Activated T-cell treated with anti-CD3 and anti-CD28 coated beads, Interleukin-2, amount 50 U/mL, for 1 hour (primary cell): ENCODE measurements around the gene ARID1B.

Source experiments
- DNase-seq: peaks from one replicate; pipeline ENCODE4 v3.0.0-alpha.2; 2020

ARID1B gene

DNA sequence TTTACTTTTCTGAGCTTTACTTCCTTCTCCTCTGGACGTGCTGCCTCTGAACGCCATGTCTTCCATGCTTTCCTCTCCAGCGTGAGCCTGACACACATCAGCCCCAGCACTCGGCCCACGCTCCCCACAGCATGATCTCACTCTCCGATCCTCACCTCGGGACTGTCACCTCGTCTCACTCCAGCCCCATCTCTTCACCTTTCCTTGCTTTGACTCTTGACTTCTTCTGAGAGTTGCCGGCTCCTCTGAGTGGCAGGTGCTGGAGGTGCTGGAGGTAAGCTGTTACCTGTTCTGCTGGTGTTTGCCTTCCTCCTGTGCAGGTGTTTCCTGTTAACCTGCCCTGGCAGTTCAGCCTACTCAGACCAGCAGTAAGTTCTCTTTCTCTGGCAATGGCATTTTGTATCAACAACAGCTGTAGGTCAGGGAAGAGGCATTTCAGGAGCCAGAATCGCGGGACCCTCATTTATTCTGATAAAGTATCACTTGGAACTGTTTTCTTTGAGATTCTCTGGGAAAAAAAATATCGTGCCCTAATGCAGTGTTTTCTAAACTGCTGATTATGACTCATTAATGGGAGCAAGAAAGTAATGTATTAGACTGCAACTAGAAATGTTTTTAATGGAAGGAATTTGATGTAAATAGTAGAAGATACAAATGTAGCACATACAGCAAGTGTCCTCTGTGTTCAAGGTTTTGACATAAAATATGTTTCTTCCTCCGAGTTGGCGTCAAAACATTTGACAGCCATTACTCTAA is 106.5 kb downstream of the ARID1B start:
- DNase-seq: no peak

- no peak for DNase-seq
These were observed 107.1 kb downstream of the ARID1B start for GRCh38 chr6:156884306-156884705.

GRCh38 chr6:156885562-156885961 is 108.4 kb downstream of the ARID1B start:
- DNase-seq: no peak

- no peak for DNase-seq
These were observed 109.2 kb downstream of the ARID1B start for GRCh38 chr6:156886409-156886808.

DNA sequence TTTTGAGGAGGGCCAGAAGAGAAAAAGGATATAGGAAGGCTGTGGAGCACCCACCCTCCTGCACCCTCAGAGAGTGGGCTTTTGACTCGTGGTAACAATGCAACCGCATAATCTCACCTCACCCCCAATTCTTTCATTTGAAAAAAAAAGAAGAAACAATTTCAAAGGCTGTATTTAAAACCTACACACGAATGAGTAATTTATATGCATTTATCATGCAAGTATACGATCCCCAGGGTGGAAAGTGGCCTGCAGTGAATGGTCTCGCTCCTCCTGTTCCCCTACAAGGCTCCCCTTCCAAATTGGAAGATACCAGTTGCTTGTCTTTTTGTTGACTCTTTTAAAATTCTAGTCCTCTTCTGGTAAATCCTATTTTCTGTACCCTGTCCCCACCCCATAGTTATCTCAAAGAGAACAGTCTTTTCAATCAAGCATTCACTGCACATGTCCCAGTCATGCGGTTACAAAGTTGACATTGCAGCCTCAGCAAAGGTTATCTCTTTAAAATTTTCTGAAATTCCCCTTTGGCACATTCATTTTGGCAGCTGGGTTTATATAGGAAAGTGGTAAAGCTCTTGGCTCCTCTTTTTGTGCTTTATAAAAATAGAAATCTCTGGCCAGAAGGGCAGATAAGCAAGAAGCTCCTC is 110.6 kb downstream of the ARID1B start:
- no peak for DNase-seq

DNA sequence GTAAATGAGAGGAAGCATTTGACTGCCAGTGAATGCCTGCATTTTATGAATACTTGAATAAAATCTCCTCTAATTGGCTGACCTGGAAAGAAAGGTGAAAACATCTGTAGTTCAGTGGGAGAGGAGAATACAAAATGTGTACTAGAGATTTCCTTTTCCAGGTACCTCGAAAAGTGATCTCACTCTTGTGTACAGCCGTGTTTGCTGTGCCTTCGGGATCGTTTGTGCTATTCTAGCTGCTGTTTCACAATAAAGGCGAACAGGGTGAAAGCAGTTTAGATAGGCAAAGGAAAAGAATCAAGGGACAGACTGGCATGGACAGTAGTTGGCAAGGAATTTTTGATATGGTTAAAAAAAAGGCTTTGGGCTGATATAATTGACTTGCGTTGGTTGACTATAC is 112.3 kb downstream of the ARID1B start:
- DNase-seq: no peak

- DNase-seq: no peak
These were observed 112.8 kb downstream of the ARID1B start for GRCh38 chr6:156889986-156890385.

DNA sequence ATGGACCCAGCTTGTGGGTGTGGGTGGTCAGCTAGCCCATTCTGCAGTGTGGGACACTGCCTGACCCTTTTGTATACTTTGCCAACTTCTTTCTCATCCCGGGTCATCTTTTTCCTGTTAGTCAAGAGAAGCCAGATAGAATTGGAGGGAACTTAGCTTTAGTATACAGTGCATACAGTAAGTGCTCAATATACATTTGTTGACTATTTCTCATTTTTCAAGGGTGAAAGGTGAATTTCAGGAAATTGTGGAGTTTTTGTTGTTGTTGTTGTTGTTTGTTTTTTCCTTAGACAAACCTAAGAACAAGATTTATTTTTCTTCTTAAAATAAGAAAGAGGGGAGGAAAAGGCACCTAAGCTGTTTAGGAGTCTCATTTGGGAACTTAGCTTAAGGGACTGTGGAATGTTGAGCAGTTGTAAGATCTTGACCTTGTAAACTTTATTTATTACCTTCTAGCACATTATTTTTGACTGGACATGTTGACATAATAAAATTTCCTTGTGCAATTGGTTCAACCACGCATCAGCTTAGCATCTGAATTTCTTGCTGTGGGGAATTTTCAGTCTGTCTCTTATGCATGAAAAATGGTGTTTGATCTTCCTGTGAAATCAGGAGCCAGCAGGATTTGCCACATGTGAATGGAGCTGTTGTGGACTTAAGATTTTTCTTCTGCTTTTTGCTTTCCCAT is 113.6 kb downstream of the ARID1B start:
- DNase-seq: no peak

DNA sequence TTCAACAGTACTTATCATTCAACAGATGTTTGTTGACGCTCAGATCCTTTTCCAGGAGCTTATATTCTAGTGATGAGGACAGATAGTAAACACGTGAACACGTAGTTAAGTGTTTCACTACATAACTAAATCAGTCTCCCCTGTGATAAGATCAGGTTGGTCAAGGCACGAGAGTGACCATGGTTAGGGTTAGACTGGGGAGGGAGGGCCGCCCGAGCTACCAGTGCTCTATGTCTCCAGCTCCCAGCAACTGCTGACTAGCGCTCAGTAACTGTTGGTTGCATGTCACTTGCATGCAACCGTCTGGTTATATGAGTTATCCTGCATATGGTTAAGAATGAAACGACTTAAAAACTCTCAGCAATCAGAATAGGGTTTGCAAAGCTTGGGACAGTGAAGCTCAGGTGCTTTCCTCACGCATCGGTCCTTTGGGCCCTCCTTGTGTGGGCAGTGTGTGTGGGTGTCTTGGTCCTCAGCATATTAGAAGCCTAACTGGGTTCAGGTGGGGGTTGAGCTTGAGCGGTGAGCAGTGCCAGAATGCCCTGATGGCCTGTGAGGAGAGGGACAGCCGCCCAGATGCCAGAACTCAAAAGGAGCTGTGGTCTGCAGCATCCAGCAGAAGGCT is 120.8 kb downstream of the ARID1B start:
- DNase-seq: no peak

DNA sequence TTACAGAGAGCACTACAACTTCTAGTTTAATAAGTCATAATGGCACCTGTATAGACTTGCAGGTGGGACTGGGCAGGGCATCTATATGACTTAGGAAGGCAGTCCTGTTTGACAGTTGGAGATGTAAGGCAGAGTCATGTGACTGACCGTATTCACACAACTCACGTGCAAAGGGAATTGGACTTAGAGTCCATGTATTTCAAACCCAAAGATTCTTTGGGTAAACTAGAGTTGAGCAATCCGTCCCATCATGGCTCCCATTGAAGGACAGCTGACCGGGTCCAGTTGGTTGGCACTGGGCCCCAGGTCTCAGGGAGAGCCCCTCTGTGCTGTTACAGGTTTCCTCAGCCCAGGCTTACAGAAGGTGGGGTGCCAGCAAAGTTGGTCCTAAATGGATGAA is 121.9 kb downstream of the ARID1B start:
- no peak for DNase-seq

GRCh38 chr6:156899532-156900135 is 122.5 kb downstream of the ARID1B start:
- DNase-seq: no peak

DNA sequence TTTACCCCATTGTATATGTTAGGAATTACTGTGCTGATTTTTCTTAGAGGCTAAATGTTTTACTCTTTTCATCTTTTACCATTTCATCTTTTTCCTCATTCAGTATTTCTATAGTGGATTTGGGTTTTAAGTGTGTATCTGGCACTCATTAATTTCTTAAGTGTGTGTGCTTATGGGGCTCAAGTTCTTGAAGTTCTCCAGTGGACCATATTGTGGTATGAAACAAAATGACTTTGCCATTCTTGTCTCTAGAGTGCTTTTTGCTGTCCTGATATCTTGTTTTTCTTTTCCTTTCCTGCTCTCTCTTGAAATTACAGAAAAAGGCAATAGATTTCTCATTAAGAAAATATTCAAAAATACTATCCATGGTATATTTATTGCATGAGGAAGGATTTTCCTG is 123.1 kb downstream of the ARID1B start:
- DNase-seq: no peak

GRCh38 chr6:156901309-156902019 is 124.3 kb downstream of the ARID1B start:
- no peak for DNase-seq

DNA sequence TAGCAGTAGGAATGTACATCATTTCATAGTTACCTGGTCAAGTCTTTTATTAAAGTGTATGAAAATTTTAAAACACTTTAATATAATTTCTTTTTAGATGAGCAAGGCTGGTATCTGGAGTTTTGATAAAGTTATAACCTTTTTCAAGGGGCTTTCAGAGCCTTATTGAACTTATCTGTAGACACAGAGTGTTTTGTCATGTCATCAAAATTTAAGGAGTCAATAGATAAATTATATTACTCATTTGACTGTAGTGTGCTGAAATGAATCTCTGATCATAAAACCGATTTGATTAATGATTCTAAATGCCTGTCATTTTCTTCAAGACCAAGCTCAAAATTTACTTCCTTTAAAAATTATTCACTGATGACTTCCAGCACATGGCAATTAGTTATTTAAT is 125.6 kb downstream of the ARID1B start:
- no peak for DNase-seq

GRCh38 chr6:156904176-156904967 is 127.2 kb downstream of the ARID1B start:
- DNase-seq: no peak

GRCh38 chr6:156905801-156906200 is 128.6 kb downstream of the ARID1B start:
- no peak for DNase-seq

DNA sequence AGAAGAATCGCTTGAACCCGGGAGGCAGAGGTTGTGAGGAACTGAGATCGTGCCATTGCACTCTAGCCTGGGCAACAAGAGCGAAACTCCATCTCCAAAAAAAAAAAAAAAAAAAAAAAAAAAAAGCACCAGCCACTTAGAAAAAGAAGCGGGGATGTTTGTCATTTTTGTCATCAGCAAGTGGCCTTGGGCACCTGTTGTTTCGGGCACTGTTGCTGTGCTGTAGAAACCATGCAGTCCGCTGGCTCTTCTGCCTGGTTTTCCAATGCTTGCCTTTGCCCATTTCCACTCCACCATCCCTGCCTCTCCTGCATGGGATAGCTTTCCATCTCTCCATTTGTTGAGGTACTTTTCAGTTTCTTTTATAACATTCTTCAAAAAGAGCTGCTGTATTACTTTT is 129.3 kb downstream of the ARID1B start:
- DNase-seq: no peak

- no peak for DNase-seq
These were observed 132.2 kb downstream of the ARID1B start for GRCh38 chr6:156909212-156910010.

- no peak for DNase-seq
These were observed 132.8 kb downstream of the ARID1B start for GRCh38 chr6:156910011-156910334.

DNA sequence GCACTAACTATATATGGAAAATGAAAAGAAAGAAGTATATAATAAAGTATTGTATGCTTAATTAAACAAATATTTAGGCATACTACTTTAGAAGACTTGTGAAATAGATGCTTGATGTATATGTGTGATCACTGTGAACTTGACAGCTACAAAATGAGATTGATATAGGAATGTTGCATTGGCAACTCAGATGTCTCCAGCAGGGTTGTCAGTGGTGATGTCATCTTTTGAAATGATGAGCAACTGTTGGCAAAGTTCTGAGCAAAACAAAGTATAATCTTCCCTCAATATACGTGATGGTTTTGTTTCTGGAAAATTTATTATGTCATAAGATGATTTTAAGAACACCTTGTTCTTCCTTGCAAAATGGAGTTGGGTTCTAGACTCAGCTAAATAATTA is 133.8 kb downstream of the ARID1B start:
- DNase-seq: no peak

GRCh38 chr6:156911581-156911980 is 134.4 kb downstream of the ARID1B start:
- DNase-seq: no peak
